Ectodermal cell (in vitro differentiated cells): ENCODE measurements around the gene MLLT10.
"Not testable (repeated sequence)": the region's sequence is repeated elsewhere in the genome, so short reads cannot be mapped to it uniquely, and the experiment has no call there.

Experiments
- H3K27ac ChIP-seq: 2 replicates; pipeline ENCODE4 v1.7.0; 2013; ENCODE audit warnings: mild to moderate bottlenecking, low read depth, low read length; ENCODE audit not compliant: insufficient read depth, poor library complexity, severe bottlenecking
- H3K27me3 ChIP-seq: 2 replicates; pipeline ENCODE4 v1.7.0; 2013; ENCODE audit warnings: mild to moderate bottlenecking, low read length; ENCODE audit not compliant: insufficient read depth, control insufficient read depth, poor library complexity, severe bottlenecking
- H3K36me3 ChIP-seq: one replicate; pipeline ENCODE4 v1.7.0; 2013; ENCODE audit warnings: low read length; ENCODE audit not compliant: control insufficient read depth, insufficient read depth
- H3K4me1 ChIP-seq: one replicate; pipeline ENCODE4 v1.7.0; 2013; ENCODE audit warnings: low read length; ENCODE audit not compliant: control insufficient read depth, insufficient read depth
- H3K4me3 ChIP-seq: 2 replicates; pipeline ENCODE4 v1.7.0; 2013; ENCODE audit warnings: low read depth, low read length, control low read depth; ENCODE audit not compliant: insufficient read depth
- H3K9me3 ChIP-seq: 2 replicates; pipeline ENCODE4 v1.7.0; 2013; ENCODE audit warnings: mild to moderate bottlenecking, low read length, moderate library complexity; ENCODE audit not compliant: control insufficient read depth
- WGBS, 2 experiments: methylation state at CpG; one replicate each; pipeline ENCODE4 v1.1.7; 2013; ENCODE audit warnings: missing lambda C conversion rate in 2 of 2; 5-methylcytosine and 5-hydroxymethylcytosine counted together

Gene MLLT10

GRCh38 chr10:21536874-21537273 is 2.8 kb downstream of the MLLT10 start:
- Histone ChIP-seq H3K4me3 (no peak overlapping the region), H3K36me3 (peaks cover 15% of the 10 kb centered on the region)
- WGBS, 2 experiments: 88 to 92% methylated on average over 3 of the region's 3 CpGs

GRCh38 chr10:21540701-21541100 is 6.7 kb downstream of the MLLT10 start:
- peaks cover 49% of the 10 kb centered on the region for H3K36me3 ChIP-seq
- WGBS, 2 experiments: 93 to 96% methylated on average over 4 of the region's 4 CpGs
- not testable (repeated sequence) for H3K4me1 ChIP-seq

More at GRCh38 chr10:21536874-21537273, 2.8 kb downstream of the MLLT10 start:
- no peaks in the 10 kb centered on the region for H3K9me3 ChIP-seq
- no peak overlapping the region for H3K27ac ChIP-seq
- H3K27me3 ChIP-seq: no peaks in the 10 kb centered on the region
- H3K4me1 ChIP-seq: peaks cover 6% of the 10 kb centered on the region

GRCh38 chr10:21547246-21547645 is 13.2 kb downstream of the MLLT10 start:
- no peak overlapping the region for H3K4me3 ChIP-seq
- H3K36me3 ChIP-seq: peaks cover 43% of the 10 kb centered on the region
- H3K27me3 ChIP-seq: no peaks in the 10 kb centered on the region
- no peaks in the 10 kb centered on the region for H3K9me3 ChIP-seq
- no peak overlapping the region for H3K27ac ChIP-seq
- no peaks in the 10 kb centered on the region for H3K4me1 ChIP-seq
- WGBS, 2 experiments: 93 to 96% methylated on average over 5 to 6 of the region's 6 CpGs

More at GRCh38 chr10:21540701-21541100, 6.7 kb downstream of the MLLT10 start:
- H3K4me3 ChIP-seq, H3K27ac ChIP-seq, H3K27me3 ChIP-seq, H3K9me3 ChIP-seq: not testable (repeated sequence)

GRCh38 chr10:21552638-21553037 is 18.6 kb downstream of the MLLT10 start:
- Histone ChIP-seq H3K4me1 (no peaks in the 10 kb centered on the region), H3K36me3 (peaks cover 31% of the 10 kb centered on the region), H3K27me3 (no peaks in the 10 kb centered on the region), H3K9me3 (no peaks in the 10 kb centered on the region), H3K27ac (no peak overlapping the region), H3K4me3 (no peak overlapping the region)
- WGBS, 2 experiments: 95 to 96% methylated on average over 8 of the region's 8 CpGs

GRCh38 chr10:21556527-21556926 is 22.5 kb downstream of the MLLT10 start:
- H3K9me3 ChIP-seq: no peaks in the 10 kb centered on the region
- no peaks in the 10 kb centered on the region for H3K4me1 ChIP-seq
- H3K27ac ChIP-seq: no peak overlapping the region
- no peaks in the 10 kb centered on the region for H3K27me3 ChIP-seq
- 93 to 95% methylated on average over 7 to 8 of the region's 8 CpGs for WGBS, 2 experiments
- H3K36me3 ChIP-seq: peaks cover 29% of the 10 kb centered on the region
- no peak overlapping the region for H3K4me3 ChIP-seq

- H3K27ac ChIP-seq, H3K9me3 ChIP-seq, H3K4me1 ChIP-seq, H3K27me3 ChIP-seq, H3K4me3 ChIP-seq: not testable (repeated sequence)
- 90 to 94% methylated on average over 7 of the region's 7 CpGs for WGBS, 2 experiments
- H3K36me3 ChIP-seq: peaks cover 17% of the 10 kb centered on the region
Measured at GRCh38 chr10:21558984-21559383, 25.0 kb downstream of the MLLT10 start.

GRCh38 chr10:21570761-21571521 is 36.9 kb downstream of the MLLT10 start:
- H3K4me3 ChIP-seq: no peak overlapping the region
- H3K27me3 ChIP-seq: no peaks in the 10 kb centered on the region
- no peak overlapping the region for H3K27ac ChIP-seq
- no peaks in the 10 kb centered on the region for H3K9me3 ChIP-seq
- WGBS, 2 experiments: 84 to 88% methylated on average over 3 of the region's 3 CpGs
- no peaks in the 10 kb centered on the region for H3K36me3 ChIP-seq
- H3K4me1 ChIP-seq: peaks cover 3% of the 10 kb centered on the region

GRCh38 chr10:21572578-21572977 is 38.5 kb downstream of the MLLT10 start:
- no peaks in the 10 kb centered on the region for H3K27me3 ChIP-seq
- peaks cover 3% of the 10 kb centered on the region for H3K4me1 ChIP-seq
- no peaks in the 10 kb centered on the region for H3K9me3 ChIP-seq
- H3K27ac ChIP-seq: no peak overlapping the region
- H3K4me3 ChIP-seq: no peak overlapping the region
- 87 to 97% methylated on average over 2 to 3 of the region's 3 CpGs for WGBS, 2 experiments
- H3K36me3 ChIP-seq: no peaks in the 10 kb centered on the region

GRCh38 chr10:21574514-21574913 is 40.5 kb downstream of the MLLT10 start:
- H3K4me1 ChIP-seq, H3K9me3 ChIP-seq: not testable (repeated sequence)

GRCh38 chr10:21579291-21579690 is 45.3 kb downstream of the MLLT10 start:
- H3K27ac ChIP-seq: no peak overlapping the region
- H3K4me1 ChIP-seq: no peaks in the 10 kb centered on the region
- H3K36me3 ChIP-seq: peaks cover 4% of the 10 kb centered on the region
- no peaks in the 10 kb centered on the region for H3K9me3 ChIP-seq
- H3K27me3 ChIP-seq: no peaks in the 10 kb centered on the region
- 96 to 99% methylated on average over 4 to 5 of the region's 5 CpGs for WGBS, 2 experiments
- H3K4me3 ChIP-seq: no peak overlapping the region

More at GRCh38 chr10:21574514-21574913, 40.5 kb downstream of the MLLT10 start:
- H3K27me3 ChIP-seq, H3K36me3 ChIP-seq, H3K4me3 ChIP-seq, H3K27ac ChIP-seq: not testable (repeated sequence)
- 88 to 94% methylated on average over 2 of the region's 2 CpGs for WGBS, 2 experiments
